ENCODE results near the gene FAM20A.
A peak's percentile ranks its signal among the peaks of the same experiment; 100 is the strongest.

The FAM20A gene

DNA sequence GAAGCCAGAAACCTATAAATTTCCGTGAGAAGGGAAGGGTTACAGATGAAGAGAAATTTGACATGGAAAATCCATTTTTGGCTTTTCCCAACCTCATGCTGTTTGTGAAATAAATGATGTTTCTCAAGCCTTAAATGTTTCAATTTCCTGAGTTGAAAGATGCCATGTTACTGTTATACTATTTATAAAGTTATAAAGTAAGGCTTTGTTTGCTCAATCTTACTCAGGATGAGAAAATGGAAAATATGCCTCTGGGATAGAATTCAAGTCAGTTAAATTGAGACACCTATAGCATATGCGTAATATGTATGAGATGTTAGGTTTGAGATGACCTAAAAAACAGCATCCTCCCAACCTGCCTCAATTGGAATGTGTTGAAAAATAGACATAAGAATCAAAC lies 19.9 kb upstream of the FAM20A start:
- Histone ChIP-seq H3K4me1 (ENCODE audit: low read depth, poor library complexity, severe bottlenecking) (no peaks in the 10 kb centered on the region), H3K79me2 (ENCODE audit: insufficient read depth, low read depth) (no peaks in the 10 kb centered on the region), H2AFZ (ENCODE audit: low read depth) (no peak overlapping the region), H3K4me2 (no peak overlapping the region), H3K27me3 (ENCODE audit: insufficient read depth, low read depth) (no peaks in the 10 kb centered on the region), H3K36me3 (ENCODE audit: insufficient read depth) (no peaks in the 10 kb centered on the region), H3K9ac (no peak overlapping the region), H4K20me1 (ENCODE audit: insufficient read depth) (no peaks in the 10 kb centered on the region), H3K4me3 (IDR thresholded peaks at IDR 0.05; ENCODE audit: insufficient read depth, low read depth, low read length) (no peak overlapping the region), H3K27ac (no peak overlapping the region)
- TF ChIP-seq CTCF (conservative IDR thresholded peaks at IDR 0.05; ENCODE audit: low read depth, low read length), result no peak

- no peak overlapping the region for H3K4me2 ChIP-seq
- no peak for TF ChIP-seq CTCF (conservative IDR thresholded peaks at IDR 0.05; ENCODE audit: low read depth, low read length)
- H3K4me3 ChIP-seq (IDR thresholded peaks at IDR 0.05; ENCODE audit: insufficient read depth, low read depth, low read length), result no peak overlapping the region
- no peak overlapping the region for H3K27ac ChIP-seq
- no peaks in the 10 kb centered on the region for H3K27me3 ChIP-seq (ENCODE audit: insufficient read depth, low read depth)
- no peaks in the 10 kb centered on the region for H3K79me2 ChIP-seq (ENCODE audit: insufficient read depth, low read depth)
- H4K20me1 ChIP-seq (ENCODE audit: insufficient read depth), result no peaks in the 10 kb centered on the region
- H3K9ac ChIP-seq, result no peak overlapping the region
- H3K36me3 ChIP-seq (ENCODE audit: insufficient read depth), result no peaks in the 10 kb centered on the region
- no peak overlapping the region for H2AFZ ChIP-seq (ENCODE audit: low read depth)
- no peaks in the 10 kb centered on the region for H3K4me1 ChIP-seq (ENCODE audit: low read depth, poor library complexity, severe bottlenecking)
Observed at GRCh38 chr17:68616334-68616733, 15.2 kb upstream of the FAM20A start.

- Histone ChIP-seq H2AFZ (ENCODE audit: low read depth) (no peak overlapping the region), H4K20me1 (ENCODE audit: insufficient read depth) (no peaks in the 10 kb centered on the region), H3K27ac (no peak overlapping the region), H3K4me2 (no peak overlapping the region), H3K4me1 (ENCODE audit: low read depth, poor library complexity, severe bottlenecking) (no peaks in the 10 kb centered on the region), H3K9ac (no peak overlapping the region), H3K36me3 (ENCODE audit: insufficient read depth) (no peaks in the 10 kb centered on the region), H3K4me3 (IDR thresholded peaks at IDR 0.05; ENCODE audit: insufficient read depth, low read depth, low read length) (no peak overlapping the region), H3K27me3 (ENCODE audit: insufficient read depth, low read depth) (no peaks in the 10 kb centered on the region), H3K79me2 (ENCODE audit: insufficient read depth, low read depth) (no peaks in the 10 kb centered on the region)
- TF ChIP-seq CTCF (conservative IDR thresholded peaks at IDR 0.05; ENCODE audit: low read depth, low read length), result no peak
Observed at GRCh38 chr17:68614718-68615117, 13.6 kb upstream of the FAM20A start.

DNA sequence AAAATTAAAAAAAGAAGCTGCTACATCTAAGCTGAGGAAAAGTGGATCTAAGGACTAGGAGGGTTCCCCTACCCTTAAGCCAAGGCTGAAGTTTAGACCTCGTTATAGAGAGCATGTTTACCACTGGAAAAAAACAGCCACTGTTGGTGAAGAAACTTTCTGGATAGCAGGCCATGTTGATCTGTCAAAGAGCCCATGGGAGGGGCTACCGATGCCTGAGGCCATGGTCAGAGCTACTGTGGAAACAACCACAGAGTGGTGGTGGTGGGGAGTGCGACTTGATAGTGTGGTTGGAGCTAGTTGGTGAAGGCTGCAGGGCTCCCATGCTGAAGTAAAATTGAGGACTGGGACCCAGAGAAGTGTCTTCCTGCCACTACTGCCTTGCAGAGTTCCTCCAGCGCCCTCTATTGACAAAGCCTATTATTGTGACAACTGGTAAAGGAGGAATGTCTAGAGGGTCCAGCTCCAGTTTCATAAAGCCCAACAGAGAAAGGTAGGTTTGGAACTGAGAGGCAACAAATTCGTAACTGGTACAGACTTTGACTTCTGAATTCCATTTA lies 12.7 kb upstream of the FAM20A start:
- no peak overlapping the region for H3K4me3 ChIP-seq (IDR thresholded peaks at IDR 0.05; ENCODE audit: insufficient read depth, low read depth, low read length)
- no peak overlapping the region for H3K4me2 ChIP-seq
- no peaks in the 10 kb centered on the region for H3K27me3 ChIP-seq (ENCODE audit: insufficient read depth, low read depth)
- H2AFZ ChIP-seq (ENCODE audit: low read depth), result no peak overlapping the region
- H3K27ac ChIP-seq, result no peak overlapping the region
- no peaks in the 10 kb centered on the region for H4K20me1 ChIP-seq (ENCODE audit: insufficient read depth)
- H3K79me2 ChIP-seq (ENCODE audit: insufficient read depth, low read depth), result no peaks in the 10 kb centered on the region
- H3K36me3 ChIP-seq (ENCODE audit: insufficient read depth), result no peaks in the 10 kb centered on the region
- no peaks in the 10 kb centered on the region for H3K4me1 ChIP-seq (ENCODE audit: low read depth, poor library complexity, severe bottlenecking)
- TF ChIP-seq CTCF (conservative IDR thresholded peaks at IDR 0.05; ENCODE audit: low read depth, low read length), result peak; percentile 82
- H3K9ac ChIP-seq, result no peak overlapping the region
